Omental fat pad (tissue), 4 donors: Measurements from ENCODE around the gene SLC24A4. TPM values are rescaled to one million over a fixed set of nuclear protein-coding genes. Genes with fewer than 3 reads are reported as not detected.

Experiments
- ATAC-seq: fragments of 150-250 bp; one replicate; pipeline ENCODE4 v1.9.1; 2016; ENCODE audit warnings: mild to moderate bottlenecking, moderate library complexity; ENCODE audit not compliant: low FRiP score
- DNase-seq: peaks from one replicate; pipeline ENCODE4 v3.0.0-alpha.2; 2019; ENCODE audit warnings: low spot score
- total RNA-seq, 4 donors: library from RNA; depleted of rRNA; stranded (reverse); fragments of >200 nt; gene quantifications; one replicate each; pipeline ENCODE4 v1.1.0, GENCODE V29; 2016
- TF ChIP-seq, protein P1 (sequence below), 3 donors: fragments of 450-650 bp; IDR thresholded peaks; one replicate each; pipeline ENCODE4 v1.5.1; 2016 to 2017; ENCODE audit warnings: antibody characterized with exemption in 3 of 3, mild to moderate bottlenecking in 3 of 3, moderate library complexity in 2 of 3

The SLC24A4 gene
- total RNA-seq, 4 donors from 2014 or later: 0.48 to 2.2 (median 0.79) TPM

DNA sequence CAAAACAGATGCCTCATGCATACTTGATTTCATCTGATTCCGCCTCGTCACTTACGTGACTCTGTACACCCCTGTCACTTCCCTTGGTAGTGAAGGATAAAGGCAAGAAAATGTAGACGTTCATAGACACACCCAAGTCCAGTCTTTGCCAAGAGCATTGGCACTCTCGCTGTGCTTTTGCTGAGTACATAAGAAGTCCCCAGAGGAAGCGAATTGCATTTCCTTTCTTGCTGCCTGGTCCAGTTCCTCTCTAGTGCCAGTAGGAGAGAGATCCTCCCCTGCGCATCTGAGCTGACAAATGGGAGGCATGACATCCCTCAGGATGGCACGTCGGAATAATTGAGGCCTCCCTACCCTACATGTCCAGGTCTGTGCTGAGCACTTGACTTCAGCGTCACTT lies 169.3 kb downstream of the SLC24A4 start:
- peak; percentile 26 for ATAC-seq
- no peak for DNase-seq
- TF ChIP-seq, protein P1, sequence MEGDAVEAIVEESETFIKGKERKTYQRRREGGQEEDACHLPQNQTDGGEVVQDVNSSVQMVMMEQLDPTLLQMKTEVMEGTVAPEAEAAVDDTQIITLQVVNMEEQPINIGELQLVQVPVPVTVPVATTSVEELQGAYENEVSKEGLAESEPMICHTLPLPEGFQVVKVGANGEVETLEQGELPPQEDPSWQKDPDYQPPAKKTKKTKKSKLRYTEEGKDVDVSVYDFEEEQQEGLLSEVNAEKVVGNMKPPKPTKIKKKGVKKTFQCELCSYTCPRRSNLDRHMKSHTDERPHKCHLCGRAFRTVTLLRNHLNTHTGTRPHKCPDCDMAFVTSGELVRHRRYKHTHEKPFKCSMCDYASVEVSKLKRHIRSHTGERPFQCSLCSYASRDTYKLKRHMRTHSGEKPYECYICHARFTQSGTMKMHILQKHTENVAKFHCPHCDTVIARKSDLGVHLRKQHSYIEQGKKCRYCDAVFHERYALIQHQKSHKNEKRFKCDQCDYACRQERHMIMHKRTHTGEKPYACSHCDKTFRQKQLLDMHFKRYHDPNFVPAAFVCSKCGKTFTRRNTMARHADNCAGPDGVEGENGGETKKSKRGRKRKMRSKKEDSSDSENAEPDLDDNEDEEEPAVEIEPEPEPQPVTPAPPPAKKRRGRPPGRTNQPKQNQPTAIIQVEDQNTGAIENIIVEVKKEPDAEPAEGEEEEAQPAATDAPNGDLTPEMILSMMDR (IDR thresholded peaks at IDR 0.05): no peak

DNA sequence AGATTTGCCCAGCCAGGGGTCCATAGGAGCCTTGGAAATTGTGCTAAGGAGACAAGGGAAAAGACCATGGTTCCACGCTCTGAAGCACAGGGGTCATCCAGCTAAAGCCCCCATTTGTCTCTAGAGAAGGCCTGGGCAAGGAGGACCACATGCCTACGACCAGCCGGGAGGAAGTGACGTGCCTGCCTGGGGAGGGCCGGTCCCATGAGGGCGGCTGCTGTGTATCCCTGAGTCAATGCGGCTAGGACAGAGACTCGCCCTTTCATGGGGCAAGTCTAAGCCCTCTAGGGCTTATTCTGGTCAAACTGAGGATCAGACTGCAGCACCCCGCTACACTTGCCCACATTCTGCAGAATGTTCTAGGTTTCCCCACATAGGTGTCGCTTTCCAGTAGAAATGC lies 170.1 kb downstream of the SLC24A4 start:
- TF ChIP-seq, protein P1 (IDR thresholded peaks at IDR 0.05): no peak
- DNase-seq: no peak
- ATAC-seq: no peak

DNA sequence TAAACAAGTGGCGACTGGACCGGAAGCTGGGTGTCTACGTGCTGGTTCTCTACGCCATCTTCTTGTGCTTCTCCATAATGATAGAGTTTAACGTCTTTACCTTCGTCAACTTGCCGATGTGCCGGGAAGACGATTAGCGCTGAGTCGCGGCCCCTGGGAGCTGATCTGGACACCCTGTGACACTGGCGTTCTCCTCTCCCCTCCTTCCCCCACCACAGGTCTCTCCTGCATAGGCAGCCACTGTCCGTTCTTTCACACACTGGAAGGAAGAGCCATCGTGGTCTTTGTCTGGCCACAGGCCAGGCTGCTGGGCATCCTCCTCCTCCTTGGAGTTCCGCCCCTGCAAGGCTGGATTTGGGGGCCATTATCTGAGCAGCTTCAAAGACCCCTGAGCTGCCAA lies 170.5 kb downstream of the SLC24A4 start:
- TF ChIP-seq, protein P1 (IDR thresholded peaks at IDR 0.05): no peak
- ATAC-seq (no peak), DNase-seq (no peak)

DNA sequence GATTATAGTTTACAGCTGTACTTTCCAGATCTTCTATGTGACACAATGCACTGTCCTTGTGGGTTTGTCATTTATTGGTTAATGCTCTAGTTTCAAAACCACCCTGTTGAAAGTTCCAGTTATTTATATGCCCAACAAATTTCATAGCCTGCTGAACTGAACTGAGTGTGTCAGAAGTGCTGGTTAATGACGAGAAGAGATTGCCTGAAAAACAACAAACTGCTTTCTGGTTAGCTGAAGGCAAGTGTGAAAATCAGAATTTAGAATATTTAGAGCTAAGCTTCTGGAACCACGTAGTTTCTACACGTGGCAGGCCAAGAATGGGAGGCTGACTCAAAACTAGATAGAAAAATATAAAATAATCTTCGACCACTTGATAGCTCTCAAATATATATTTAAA lies 171.5 kb downstream of the SLC24A4 start:
- no peak for ATAC-seq
- TF ChIP-seq, protein P1 (IDR thresholded peaks at IDR 0.05): no peak
- no peak for DNase-seq

DNA sequence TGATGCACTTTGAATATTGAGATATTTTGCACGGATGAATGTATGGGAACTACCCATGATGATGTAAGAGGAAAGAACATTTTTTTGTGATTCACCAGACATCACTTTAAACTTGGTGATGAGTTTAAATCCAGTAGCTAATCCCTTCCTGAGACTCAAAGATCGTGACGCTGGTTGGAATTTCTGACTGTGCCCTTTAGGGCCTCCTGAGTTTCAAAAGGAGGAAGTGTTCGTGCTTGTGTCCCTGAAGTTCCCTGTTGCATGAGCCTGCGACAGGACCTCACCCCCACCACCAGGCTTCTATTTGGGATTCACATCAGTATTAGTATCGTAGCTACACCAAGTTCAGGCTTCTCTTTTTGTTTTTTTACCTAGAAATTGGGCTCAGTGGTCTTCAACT lies 172.1 kb downstream of the SLC24A4 start:
- TF ChIP-seq, protein P1 (IDR thresholded peaks at IDR 0.05): no peak
- ATAC-seq (no peak), DNase-seq (no peak)

DNA sequence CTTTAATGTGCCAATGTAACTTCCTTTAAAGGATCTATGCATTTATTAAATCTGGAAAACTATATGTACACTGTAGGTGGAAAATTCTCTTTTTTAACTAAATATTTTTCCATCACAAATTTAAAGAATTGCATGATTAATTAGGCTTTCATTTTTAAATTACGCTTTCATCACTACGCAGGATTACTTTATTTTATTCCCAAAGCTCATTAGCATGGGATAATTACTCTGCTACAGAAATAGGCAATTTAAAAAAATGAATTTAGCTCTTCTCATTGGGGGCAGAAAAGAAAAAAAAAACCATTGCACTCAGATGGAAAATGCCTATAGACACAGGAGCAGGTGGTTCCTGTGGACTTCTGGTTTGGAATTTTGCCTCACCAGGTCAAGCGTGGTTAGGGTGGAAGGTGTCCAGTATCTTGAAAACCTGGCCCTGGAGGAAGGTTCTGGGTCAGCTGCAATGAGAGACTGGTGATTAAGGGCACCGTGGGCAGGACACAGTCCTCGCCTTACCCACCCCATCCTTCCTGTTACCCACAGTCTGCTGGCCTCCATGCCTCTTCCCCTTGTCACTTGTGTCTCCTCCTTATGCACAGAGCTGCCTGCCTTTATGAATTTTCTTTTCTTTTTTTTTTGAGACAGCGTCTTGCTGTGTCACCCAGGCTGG lies 173.4 kb downstream of the SLC24A4 start:
- no peak for DNase-seq
- TF ChIP-seq, protein P1 (IDR thresholded peaks at IDR 0.05): no peak
- ATAC-seq: no peak

DNA sequence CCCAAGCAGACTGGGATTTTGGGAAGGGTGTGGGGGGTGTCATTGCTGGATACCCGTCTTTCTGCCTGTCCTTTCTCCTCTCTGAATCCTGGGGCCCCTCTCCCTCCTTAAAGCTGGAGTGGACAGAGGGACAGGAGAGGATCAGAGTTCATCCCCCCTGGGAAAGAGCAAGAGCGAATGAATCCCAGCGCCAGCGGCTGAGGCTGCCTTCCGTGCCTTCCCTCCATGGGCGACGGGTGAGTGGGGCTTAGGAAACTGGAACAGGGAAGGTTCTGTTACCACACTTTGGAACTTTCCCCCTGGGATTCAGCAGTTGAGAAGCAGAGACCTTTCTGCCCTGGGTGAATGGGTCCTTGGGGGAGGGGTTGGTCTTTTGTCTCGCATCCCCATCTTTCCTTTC lies 174.4 kb downstream of the SLC24A4 start:
- TF ChIP-seq, protein P1 (IDR thresholded peaks at IDR 0.05): no peak
- no peak for DNase-seq
- no peak for ATAC-seq
